ENCODE measurements around the gene ANXA9.
A peak's percentile ranks its signal among the peaks of the same experiment; 100 is the strongest.

ANXA9 gene

GRCh38 chr1:151000408-151000807 is 18.3 kb downstream of the ANXA9 start:
- TF ChIP-seq, protein P1, sequence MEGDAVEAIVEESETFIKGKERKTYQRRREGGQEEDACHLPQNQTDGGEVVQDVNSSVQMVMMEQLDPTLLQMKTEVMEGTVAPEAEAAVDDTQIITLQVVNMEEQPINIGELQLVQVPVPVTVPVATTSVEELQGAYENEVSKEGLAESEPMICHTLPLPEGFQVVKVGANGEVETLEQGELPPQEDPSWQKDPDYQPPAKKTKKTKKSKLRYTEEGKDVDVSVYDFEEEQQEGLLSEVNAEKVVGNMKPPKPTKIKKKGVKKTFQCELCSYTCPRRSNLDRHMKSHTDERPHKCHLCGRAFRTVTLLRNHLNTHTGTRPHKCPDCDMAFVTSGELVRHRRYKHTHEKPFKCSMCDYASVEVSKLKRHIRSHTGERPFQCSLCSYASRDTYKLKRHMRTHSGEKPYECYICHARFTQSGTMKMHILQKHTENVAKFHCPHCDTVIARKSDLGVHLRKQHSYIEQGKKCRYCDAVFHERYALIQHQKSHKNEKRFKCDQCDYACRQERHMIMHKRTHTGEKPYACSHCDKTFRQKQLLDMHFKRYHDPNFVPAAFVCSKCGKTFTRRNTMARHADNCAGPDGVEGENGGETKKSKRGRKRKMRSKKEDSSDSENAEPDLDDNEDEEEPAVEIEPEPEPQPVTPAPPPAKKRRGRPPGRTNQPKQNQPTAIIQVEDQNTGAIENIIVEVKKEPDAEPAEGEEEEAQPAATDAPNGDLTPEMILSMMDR (IDR thresholded peaks at IDR 0.05), result no peak

GRCh38 chr1:151001602-151002001 is 19.5 kb downstream of the ANXA9 start:
- TF ChIP-seq, protein P1 (IDR thresholded peaks at IDR 0.05), result no peak

DNA sequence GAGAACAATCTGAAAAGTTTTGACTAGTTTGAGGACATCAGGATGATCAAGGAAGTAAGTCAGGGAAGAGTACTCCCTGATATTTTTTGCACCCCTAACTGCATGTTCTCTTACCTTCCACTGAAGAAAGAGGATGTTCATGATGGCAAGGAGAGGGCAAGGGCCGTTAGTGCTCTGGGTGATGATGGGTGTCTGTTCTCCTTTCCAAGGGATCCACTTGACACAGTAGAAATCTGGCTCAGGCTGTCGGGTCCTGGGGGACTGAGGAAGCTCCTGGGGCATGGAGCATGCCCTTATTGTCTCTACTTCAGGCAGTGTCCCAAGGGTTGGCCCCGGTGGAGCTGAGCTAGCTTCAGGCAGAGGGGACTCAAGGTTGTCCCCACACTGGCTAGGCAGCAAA is 20.0 kb downstream of the ANXA9 start:
- TF ChIP-seq, protein P1 (IDR thresholded peaks at IDR 0.05), result no peak

- TF ChIP-seq, protein P1 (IDR thresholded peaks at IDR 0.05), result no peak
These were observed 20.5 kb downstream of the ANXA9 start for GRCh38 chr1:151002611-151003010.

DNA sequence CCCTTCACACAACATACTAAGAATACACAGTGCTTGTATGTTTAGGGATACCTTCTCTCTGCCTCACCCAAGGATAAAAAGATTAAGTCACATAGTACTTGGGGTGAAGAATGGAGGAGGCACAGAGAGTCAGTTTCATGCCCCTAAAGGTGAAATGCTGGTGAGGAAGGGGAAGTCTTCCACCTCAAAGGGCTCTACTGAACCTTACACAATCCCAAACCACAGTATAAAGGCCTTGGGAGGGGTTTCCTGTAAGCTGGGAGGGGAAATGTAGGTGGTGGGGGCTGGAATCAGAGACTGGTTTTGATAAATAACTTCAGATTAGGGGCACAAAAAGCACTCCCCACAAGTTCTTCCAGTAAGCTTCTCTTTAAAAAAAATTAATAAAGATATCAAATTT is 21.1 kb downstream of the ANXA9 start:
- TF ChIP-seq, protein P1 (IDR thresholded peaks at IDR 0.05), result no peak

DNA sequence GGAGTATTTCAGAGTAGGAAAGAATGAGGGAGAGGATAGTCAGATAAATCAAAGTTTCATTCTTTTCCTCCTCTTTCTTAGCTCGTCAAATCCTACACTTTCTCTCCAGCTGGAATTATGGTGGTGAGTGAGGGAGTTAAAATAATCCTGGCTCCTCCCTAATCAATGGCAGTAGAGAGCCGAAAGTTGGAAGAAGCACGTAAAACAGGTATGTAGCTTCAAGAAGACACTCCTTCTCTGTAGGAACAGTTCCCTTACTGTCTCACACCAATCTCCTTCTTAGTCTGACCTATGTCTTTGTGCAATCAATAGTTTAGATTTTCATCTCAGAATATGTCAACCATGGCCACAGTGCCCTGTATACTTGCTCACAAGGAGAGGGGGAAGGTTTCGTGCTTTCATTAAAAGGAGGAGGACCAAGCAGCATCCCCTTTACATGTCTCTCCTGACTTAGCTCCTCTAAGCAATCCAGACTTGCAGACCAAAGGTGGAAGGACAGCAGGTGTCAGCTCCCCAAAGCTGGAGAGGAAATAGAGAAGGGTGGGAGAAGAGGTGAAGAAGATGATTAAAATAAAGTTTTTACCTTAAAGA is 23.7 kb downstream of the ANXA9 start:
- TF ChIP-seq, protein P1 (IDR thresholded peaks at IDR 0.05), result no peak

- TF ChIP-seq, protein P1 (IDR thresholded peaks at IDR 0.05), result peak; percentile 38
These were observed 24.4 kb downstream of the ANXA9 start, which contains the start of gene MINDY1 for GRCh38 chr1:151006327-151007052. Gene MINDY1 (minus strand): TSS chr1:151006902. CDS start chr1:151002617, 4,285 bp downstream.
